GM23248 (cell line): ENCODE measurements around the gene MBIP.

Experiments used
- EZH2 ChIP-seq: fragments of 200-600 bp; sonication (generic); IDR thresholded peaks from 2 replicates; pipeline ENCODE4 v1.6.1; 2018; ENCODE audit warnings: antibody characterized with exemption, mild to moderate bottlenecking; ENCODE audit not compliant: insufficient read depth, poor library complexity, severe bottlenecking
- EZH2phosphoT487 ChIP-seq: fragments of 200-600 bp; sonication (generic); IDR thresholded peaks from 2 replicates; pipeline ENCODE4 v1.6.1; 2018; ENCODE audit warnings: antibody characterized with exemption, moderate library complexity, mild to moderate bottlenecking, low read depth; ENCODE audit not compliant: insufficient read depth

DNA sequence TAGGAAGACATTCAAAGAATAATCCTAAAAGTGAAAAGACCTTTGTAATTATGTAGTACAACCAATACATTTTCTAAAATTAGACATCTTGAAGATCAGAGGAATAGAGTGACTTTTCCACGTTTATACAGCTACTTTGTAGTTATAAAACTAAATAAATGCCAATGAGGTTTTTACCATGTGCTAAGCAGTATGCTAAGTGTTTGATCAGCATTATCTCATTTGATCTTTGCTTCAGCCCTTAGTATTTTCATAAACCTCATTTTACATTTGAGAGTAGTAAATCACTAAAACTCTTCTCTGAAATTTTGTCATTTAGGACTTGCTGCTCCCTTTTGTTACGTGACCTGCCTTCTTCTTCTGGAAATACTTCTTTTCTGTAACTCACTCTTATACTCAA lies 13.6 kb downstream of the MBIP start:
- no peak for TF ChIP-seq EZH2phosphoT487
- no peak for TF ChIP-seq EZH2
